CD14-positive monocyte (primary cell): ENCODE data around the gene CFL1. TPM values are rescaled to one million over a fixed set of nuclear protein-coding genes. Genes with fewer than 3 reads are reported as not detected.

ENCODE experiments used
- DNase-seq, 3 donors: peaks; one replicate each; pipeline ENCODE4 v3.0.0-alpha.2; 2011 to 2022
- H2AFZ ChIP-seq: 2 replicates; pipeline ENCODE4 v1.6.0; 2012; ENCODE audit warnings: mild to moderate bottlenecking, low read depth, low read length, inconsistent platforms; ENCODE audit not compliant: insufficient read depth, poor library complexity, severe bottlenecking
- H3K27ac ChIP-seq, 2 donors: 1 replicate in 1 of 2; 2 replicates in 1 of 2; pipeline ENCODE4 v1.5.1; 2012 to 2013; ENCODE audit warnings: low read length in 2 of 2, control low read depth in 1 of 2, inconsistent platforms in 1 of 2, low read depth in 1 of 2, mild to moderate bottlenecking in 1 of 2
- H3K27me3 ChIP-seq, 2 donors: one replicate each; pipeline versions ENCODE4 v1.6.0 to v1.6.1; 2011 to 2013; ENCODE audit warnings: low read length in 2 of 2; ENCODE audit not compliant: control insufficient read depth in 2 of 2, insufficient read depth in 2 of 2
- H3K36me3 ChIP-seq, 2 donors: replicated peaks in 1 of 2; 1 replicate in 1 of 2; 2 replicates in 1 of 2; pipeline versions ENCODE4 v1.5.1 to v1.6.1; 2012 to 2013; ENCODE audit warnings: low read length in 2 of 2, control low read depth in 1 of 2, inconsistent platforms in 1 of 2, mild to moderate bottlenecking in 1 of 2; ENCODE audit not compliant: insufficient read depth in 2 of 2, control insufficient read depth in 1 of 2
- H3K4me1 ChIP-seq, 2 donors: 1 replicate in 1 of 2; 2 replicates in 1 of 2; pipeline versions ENCODE4 v1.5.1 to v1.6.1; 2012 to 2013; ENCODE audit warnings: low read length in 2 of 2, control low read depth in 1 of 2, inconsistent platforms in 1 of 2, mild to moderate bottlenecking in 1 of 2, moderate library complexity in 1 of 2; ENCODE audit not compliant: insufficient read depth in 2 of 2, control insufficient read depth in 1 of 2
- H3K4me2 ChIP-seq: replicated peaks from 2 replicates; pipeline ENCODE3; 2012; ENCODE audit warnings: low read length, moderate library complexity, mild to moderate bottlenecking; ENCODE audit not compliant: poor library complexity, severe bottlenecking; ENCODE audit errors: extremely low read depth
- H3K4me3 ChIP-seq, 3 experiments: fragments of 200-600 bp in 1 of 3; sonication (generic) in 1 of 3; replicated peaks in 1 of 3; 1 replicate in 2 of 3; 2 replicates in 1 of 3; pipeline ENCODE4 v1.5.1; 2011 to 2013; ENCODE audit warnings: low read length in 3 of 3, mild to moderate bottlenecking in 3 of 3, control low read depth in 2 of 3, low read depth in 2 of 3, inconsistent platforms in 1 of 3, moderate library complexity in 1 of 3
- H3K79me2 ChIP-seq: 2 replicates; pipeline ENCODE4 v1.6.0; 2012; ENCODE audit warnings: mild to moderate bottlenecking, control low read depth, inconsistent platforms, low read length, moderate library complexity; ENCODE audit not compliant: insufficient read depth
- H3K9ac ChIP-seq: 2 replicates; pipeline ENCODE4 v1.6.0; 2017; ENCODE audit warnings: low read length, mild to moderate bottlenecking; ENCODE audit not compliant: insufficient read depth, poor library complexity, severe bottlenecking
- H3K9me3 ChIP-seq, 2 donors: replicated peaks in 1 of 2; 1 replicate in 1 of 2; 2 replicates in 1 of 2; pipeline versions ENCODE4 v1.5.1 to v1.6.1; 2012 to 2013; ENCODE audit warnings: low read length in 2 of 2, control low read depth in 1 of 2; ENCODE audit not compliant: control insufficient read depth in 1 of 2, insufficient read depth in 1 of 2
- H4K20me1 ChIP-seq: 2 replicates; pipeline ENCODE4 v1.6.0; 2012; ENCODE audit warnings: mild to moderate bottlenecking, low read length, control low read depth, moderate library complexity; ENCODE audit not compliant: insufficient read depth
- H3K27ac Mint-ChIP-seq, 7 donors: one replicate each; pipeline ENCODE4 v1.8.0; 2020; ENCODE audit warnings: mild to moderate bottlenecking in 7 of 7, mixed read lengths in 7 of 7, moderate library complexity in 6 of 7, inconsistent platforms in 2 of 7
- H3K27me3 Mint-ChIP-seq, 3 donors: one replicate each; pipeline ENCODE4 v1.8.0; 2021 to 2022; ENCODE audit warnings: low read depth in 3 of 3, mild to moderate bottlenecking in 3 of 3, mixed read lengths in 3 of 3, moderate library complexity in 3 of 3, inconsistent platforms in 1 of 3
- H3K36me3 Mint-ChIP-seq, 2 donors: one replicate each; pipeline ENCODE4 v1.8.0; 2020; ENCODE audit warnings: mixed read lengths in 2 of 2, inconsistent platforms in 1 of 2, mild to moderate bottlenecking in 1 of 2
- H3K4me1 Mint-ChIP-seq: one replicate; pipeline ENCODE4 v1.8.0; 2020; ENCODE audit warnings: mild to moderate bottlenecking, mixed read lengths
- H3K4me3 Mint-ChIP-seq, 2 donors: one replicate each; pipeline ENCODE4 v1.8.0; 2020; ENCODE audit warnings: mild to moderate bottlenecking in 2 of 2, mixed read lengths in 2 of 2, moderate library complexity in 1 of 2
- H3K9me3 Mint-ChIP-seq, 7 donors: one replicate each; pipeline ENCODE4 v1.8.0; 2020 to 2022; ENCODE audit warnings: mixed read lengths in 7 of 7, mild to moderate bottlenecking in 6 of 7, moderate library complexity in 6 of 7, inconsistent platforms in 2 of 7
- CTCF ChIP-seq: fragments of 200-600 bp; IDR thresholded peaks from one replicate; pipeline ENCODE4 v1.8.0; 2022; ENCODE audit warnings: antibody characterized with exemption, mild to moderate bottlenecking
- WGBS: methylation state at CpG from one replicate; pipeline ENCODE4 v1.1.5; 2013; ENCODE audit warnings: missing lambda C conversion rate; ENCODE audit not compliant: insufficient coverage; 5-methylcytosine and 5-hydroxymethylcytosine counted together
- intact Hi-C, 2 donors: fragments of 100-400 bp; cut with micrococcal nuclease; formaldehyde crosslinking; loops; one replicate each; pipeline versions ENCODE4 v1.15.0 to v1.15.1; 2023
- polyA minus RNA-seq: library from RNA; depleted of rRNA, polyadenylated mRNA; stranded (reverse); fragments of >200 nt; gene quantifications from 2 replicates; pipeline ENCODE4 v1.2.3, GENCODE V29; 2012
- polyA plus RNA-seq, 3 donors: library from polyadenylated mRNA; depleted of rRNA in 1 of 3; unstranded in 2 of 3; stranded (reverse) in 1 of 3; fragments of 300-500 nt in 2 of 3; fragments of >200 nt in 1 of 3; fragmentation: Illumina TruSeq in 2 of 3; gene quantifications; 1 replicate in 2 of 3; 2 replicates in 1 of 3; pipeline ENCODE4 v1.2.3, GENCODE V29; 2012 to 2021
- total RNA-seq, 12 experiments: library from RNA in 1 of 12; stranded (reverse) in 1 of 12; fragments of 120-200 nt in 1 of 12; gene quantifications; one replicate each; pipeline ENCODE4 v1.2.4 and lab custom pipeline; 2013 to 2026; ENCODE audit warnings: mixed read lengths in 6 of 12, inconsistent platforms in 1 of 12

Gene CFL1
- total RNA-seq (2013), result 1,063 TPM
- polyA plus RNA-seq, result 1,000 to 10,000 TPM; 1,281 to 2,233 (median 1,889) TPM
- polyA minus RNA-seq, result 658 and 1,150 TPM in 2 replicates
- total RNA-seq (lab: John Stamatoyannopoulos, UW), result 250 to 609 (median 436) reads per million in 11 experiments

- Mint-ChIP-seq H3K36me3 (peaks cover 43 to 54% of the 10 kb centered on the region in 2 donors), H3K4me3 (peak within 1 kb of the TSS; percentile 94 to 96), H3K27me3 (peaks cover 0 to 2% (median 1%) of the 10 kb centered on the region in 3 donors), H3K27ac (peak within 1 kb of the TSS; percentile 89 to 99 (median 96)), H3K4me1 (peaks cover 56% of the 10 kb centered on the region), H3K9me3 (peaks cover 0 to 5% (median 0%) of the 10 kb centered on the region in 7 donors)
- peak within 1 kb of the TSS; percentile 96 for H3K4me2 ChIP-seq
- no peaks in the 10 kb centered on the region for H3K9me3 ChIP-seq
- H3K27me3 ChIP-seq, result no peaks in the 10 kb centered on the region
- H3K27ac ChIP-seq, result peak within 1 kb of the TSS; percentile 93 to 95
- WGBS, result under 1% methylated on average over 85 of the region's 92 CpGs
- peaks cover 75% of the 10 kb centered on the region for H3K79me2 ChIP-seq
- H3K36me3 ChIP-seq, result peaks cover 42 to 51% of the 10 kb centered on the region in 2 donors
- TF ChIP-seq CTCF, result no peak
- H2AFZ ChIP-seq, result peak within 1 kb of the TSS; percentile 87
- peak; percentile 95 to 97 (median 96) for DNase-seq
- intact Hi-C loops, result loop anchor here in 1 of 2 donors (2.0 kb wide), 1 partner anchor 15 kb away; the partner anchor contains the start of gene EFEMP2
- H4K20me1 ChIP-seq, result peaks cover 68% of the 10 kb centered on the region
- H3K4me3 ChIP-seq, result peak within 1 kb of the TSS; percentile 76 to 98 (median 92)
- H3K4me1 ChIP-seq, result peaks cover 41 to 56% of the 10 kb centered on the region in 2 donors
- peak within 1 kb of the TSS; percentile 86 for H3K9ac ChIP-seq
Measured at GRCh38 chr11:65857853-65858680, at the start of gene CFL1. TSS of gene CFL1 (minus strand) at chr11:65858180. CDS start at chr11:65858099, 81 bp downstream.

GRCh38 chr11:65906602-65907001 lies 48.6 kb upstream of the CFL1 start:
- Mint-ChIP-seq H3K9me3 (no peaks in the 10 kb centered on the region), H3K4me3 (no peak overlapping the region), H3K4me1 (peaks cover 6% of the 10 kb centered on the region), H3K27me3 (peaks cover 0 to 13% (median 8%) of the 10 kb centered on the region in 3 donors), H3K27ac (no peak overlapping the region), H3K36me3 (no peaks in the 10 kb centered on the region)
- H2AFZ ChIP-seq, result no peak overlapping the region
- intact Hi-C loops, result no loop called here
- no peaks in the 10 kb centered on the region for H3K27me3 ChIP-seq
- H3K4me1 ChIP-seq, result peaks cover 3 to 4% of the 10 kb centered on the region in 2 donors
- no peak for DNase-seq
- no peaks in the 10 kb centered on the region for H3K36me3 ChIP-seq
- no peak overlapping the region for H3K4me2 ChIP-seq
- no peaks in the 10 kb centered on the region for H3K9me3 ChIP-seq
- no peak overlapping the region for H3K27ac ChIP-seq
- no peak for TF ChIP-seq CTCF
- WGBS, result 100% methylated on average over 2 of the region's 5 CpGs
- no peak overlapping the region for H3K9ac ChIP-seq
- no peak overlapping the region for H3K4me3 ChIP-seq
- no peaks in the 10 kb centered on the region for H4K20me1 ChIP-seq
- no peaks in the 10 kb centered on the region for H3K79me2 ChIP-seq
